OCI-LY3 (cell line): Measurements from ENCODE around the gene INKA2.

ENCODE experiments used
- CTCF ChIP-seq: fragments of 200-600, 300-600 bp; sonication (generic); IDR thresholded peaks from 2 replicates; pipeline ENCODE4 v1.5.1; 2014; ENCODE audit warnings: antibody characterized with exemption, low read length, low read depth
- EZH2phosphoT487 ChIP-seq: fragments of 200-600 bp; shearing (Covaris generic); IDR thresholded peaks from 2 replicates; pipeline ENCODE4 v1.6.1; 2018; ENCODE audit warnings: antibody characterized with exemption, mixed run types, low read depth

- TF ChIP-seq CTCF (no peak), EZH2phosphoT487 (no peak)
These were observed 12.8 kb upstream of the INKA2 start for GRCh38 chr1:111751906-111752575.
